ENCODE measurements around the gene TEAD2.

DNA sequence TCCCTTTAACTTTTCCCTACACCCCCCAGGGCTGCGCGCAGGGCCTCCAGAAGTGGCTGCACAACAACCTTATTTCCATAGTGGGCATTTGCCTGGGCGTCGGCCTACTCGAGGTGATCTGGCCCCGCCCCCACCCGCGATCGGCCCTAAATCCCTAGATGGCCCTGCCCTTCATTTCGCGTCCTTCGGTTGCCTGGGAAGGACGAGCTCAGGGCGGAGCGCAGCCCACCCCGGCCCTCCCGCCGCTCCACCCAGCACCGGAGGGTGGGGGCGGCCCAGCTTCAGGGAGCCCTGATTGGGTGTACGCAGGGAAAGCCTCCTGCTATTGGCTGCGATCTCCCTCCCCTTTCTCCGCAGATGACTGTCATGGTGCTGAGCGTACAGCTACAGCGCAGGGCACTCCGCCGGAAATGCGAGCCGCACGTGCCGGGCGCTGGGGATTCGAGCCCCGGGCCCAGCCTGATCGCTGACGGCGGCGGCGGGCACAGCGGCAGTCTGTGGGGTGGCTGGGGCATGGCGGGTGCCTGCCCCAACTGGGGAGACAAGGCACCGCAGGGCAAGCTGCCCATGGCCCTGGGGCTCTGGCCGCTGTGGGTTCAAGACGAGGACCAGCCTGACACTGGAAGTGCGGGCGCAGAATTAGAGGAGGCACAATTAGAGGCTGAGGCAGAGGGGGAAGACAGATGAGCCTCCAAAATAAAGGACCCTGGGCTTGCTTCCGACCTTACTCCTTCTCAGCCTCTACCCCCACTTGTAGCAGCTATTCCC lies 22.7 kb downstream of the TEAD2 start:
- TF ChIP-seq, protein P1, sequence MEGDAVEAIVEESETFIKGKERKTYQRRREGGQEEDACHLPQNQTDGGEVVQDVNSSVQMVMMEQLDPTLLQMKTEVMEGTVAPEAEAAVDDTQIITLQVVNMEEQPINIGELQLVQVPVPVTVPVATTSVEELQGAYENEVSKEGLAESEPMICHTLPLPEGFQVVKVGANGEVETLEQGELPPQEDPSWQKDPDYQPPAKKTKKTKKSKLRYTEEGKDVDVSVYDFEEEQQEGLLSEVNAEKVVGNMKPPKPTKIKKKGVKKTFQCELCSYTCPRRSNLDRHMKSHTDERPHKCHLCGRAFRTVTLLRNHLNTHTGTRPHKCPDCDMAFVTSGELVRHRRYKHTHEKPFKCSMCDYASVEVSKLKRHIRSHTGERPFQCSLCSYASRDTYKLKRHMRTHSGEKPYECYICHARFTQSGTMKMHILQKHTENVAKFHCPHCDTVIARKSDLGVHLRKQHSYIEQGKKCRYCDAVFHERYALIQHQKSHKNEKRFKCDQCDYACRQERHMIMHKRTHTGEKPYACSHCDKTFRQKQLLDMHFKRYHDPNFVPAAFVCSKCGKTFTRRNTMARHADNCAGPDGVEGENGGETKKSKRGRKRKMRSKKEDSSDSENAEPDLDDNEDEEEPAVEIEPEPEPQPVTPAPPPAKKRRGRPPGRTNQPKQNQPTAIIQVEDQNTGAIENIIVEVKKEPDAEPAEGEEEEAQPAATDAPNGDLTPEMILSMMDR (conservative IDR thresholded peaks at IDR 0.05; ENCODE audit: low read length) = no peak
- no peak for TF ChIP-seq EZH2phosphoT487 (IDR thresholded peaks at IDR 0.05; ENCODE audit: borderline replicate concordance)
